CD4-positive, alpha-beta T cell treated with Interleukin-1 beta for 1 hour (primary cell): ENCODE measurements around the gene NOTCH4.

Experiments
- DNase-seq, 2 donors: peaks; one replicate each; pipeline ENCODE4 v3.0.0-alpha.2; 2020 to 2022

Gene NOTCH4

GRCh38 chr6:32158052-32158451, 65.8 kb downstream of the NOTCH4 start:
- DNase-seq = no peak

- no peak for DNase-seq
Measured at GRCh38 chr6:32156891-32157290, 67.0 kb downstream of the NOTCH4 start.

GRCh38 chr6:32154514-32155161, 69.2 kb downstream of the NOTCH4 start:
- DNase-seq = peak; percentile 75 to 76

- DNase-seq = peak; percentile 80 to 81
Measured at GRCh38 chr6:32153564-32154513, 70.0 kb downstream of the NOTCH4 start, which contains the start of gene PPT2. TSS of gene PPT2 (plus strand) at chr6:32154141. CDS start at chr6:32154595, 454 bp downstream.

GRCh38 chr6:32152769-32153563, 70.9 kb downstream of the NOTCH4 start:
- DNase-seq = no peak

GRCh38 chr6:32151863-32152768, 71.8 kb downstream of the NOTCH4 start, which contains the start of gene PRRT1:
TSS of gene PRRT1 (minus strand) at chr6:32151939. CDS start at chr6:32151827, 112 bp downstream.
- DNase-seq = no peak

- DNase-seq = no peak
Measured at GRCh38 chr6:32151181-32151862, 72.5 kb downstream of the NOTCH4 start.

GRCh38 chr6:32149932-32150870, 73.7 kb downstream of the NOTCH4 start:
- no peak for DNase-seq

GRCh38 chr6:32149092-32149755, 74.6 kb downstream of the NOTCH4 start:
- no peak for DNase-seq

GRCh38 chr6:32148289-32149091, 75.4 kb downstream of the NOTCH4 start:
- DNase-seq = peak; percentile 76 to 78

GRCh38 chr6:32147401-32148132, 76.3 kb downstream of the NOTCH4 start:
- DNase-seq = no peak

- DNase-seq = no peak
Measured at GRCh38 chr6:32146687-32147086, 77.2 kb downstream of the NOTCH4 start.

- no peak for DNase-seq
Measured at GRCh38 chr6:32146287-32146686, 77.6 kb downstream of the NOTCH4 start.
